Panc1 (cell line): ENCODE data around the gene DDX4.

ENCODE experiments used
- POLR2AphosphoS5 ChIP-seq: IDR thresholded peaks from 2 replicates; pipeline ENCODE4 v1.6.1; 2012; ENCODE audit warnings: mild to moderate bottlenecking, low read depth, low read length, moderate library complexity
- TF ChIP-seq, protein P1 (sequence below): fragments of 450-650 bp; IDR thresholded peaks from 2 replicates; pipeline ENCODE4 v1.5.1; 2017; ENCODE audit warnings: mild to moderate bottlenecking

DNA sequence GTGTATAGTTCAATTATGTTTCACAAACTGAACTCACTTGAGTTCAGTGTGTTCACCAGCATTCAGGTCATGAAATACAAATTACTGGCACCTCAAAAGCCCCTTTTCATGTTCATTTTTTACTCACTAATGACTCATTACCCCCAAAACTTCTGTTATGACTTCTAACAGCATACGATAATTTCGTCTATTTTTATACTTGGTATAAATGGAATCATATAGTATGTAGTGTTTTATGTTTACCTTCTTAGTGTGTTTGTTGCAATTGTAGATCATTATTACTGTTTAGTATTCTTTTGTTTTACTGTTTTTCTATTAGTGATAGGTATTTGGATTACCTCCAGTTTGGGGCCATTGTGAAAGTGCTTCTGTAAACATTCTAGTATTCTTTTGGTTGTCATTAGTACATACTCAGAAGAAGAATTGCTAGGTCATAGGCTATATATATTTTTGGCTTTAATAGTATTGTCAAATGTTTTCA, 33.4 kb downstream of the DDX4 start:
- TF ChIP-seq, protein P1, sequence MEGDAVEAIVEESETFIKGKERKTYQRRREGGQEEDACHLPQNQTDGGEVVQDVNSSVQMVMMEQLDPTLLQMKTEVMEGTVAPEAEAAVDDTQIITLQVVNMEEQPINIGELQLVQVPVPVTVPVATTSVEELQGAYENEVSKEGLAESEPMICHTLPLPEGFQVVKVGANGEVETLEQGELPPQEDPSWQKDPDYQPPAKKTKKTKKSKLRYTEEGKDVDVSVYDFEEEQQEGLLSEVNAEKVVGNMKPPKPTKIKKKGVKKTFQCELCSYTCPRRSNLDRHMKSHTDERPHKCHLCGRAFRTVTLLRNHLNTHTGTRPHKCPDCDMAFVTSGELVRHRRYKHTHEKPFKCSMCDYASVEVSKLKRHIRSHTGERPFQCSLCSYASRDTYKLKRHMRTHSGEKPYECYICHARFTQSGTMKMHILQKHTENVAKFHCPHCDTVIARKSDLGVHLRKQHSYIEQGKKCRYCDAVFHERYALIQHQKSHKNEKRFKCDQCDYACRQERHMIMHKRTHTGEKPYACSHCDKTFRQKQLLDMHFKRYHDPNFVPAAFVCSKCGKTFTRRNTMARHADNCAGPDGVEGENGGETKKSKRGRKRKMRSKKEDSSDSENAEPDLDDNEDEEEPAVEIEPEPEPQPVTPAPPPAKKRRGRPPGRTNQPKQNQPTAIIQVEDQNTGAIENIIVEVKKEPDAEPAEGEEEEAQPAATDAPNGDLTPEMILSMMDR = no peak
- no peak for TF ChIP-seq POLR2AphosphoS5
